CD8-positive, alpha-beta memory T cell (primary cell): ENCODE data around the gene CEP192. TPM values are rescaled to one million over a fixed set of nuclear protein-coding genes. Genes with fewer than 3 reads are reported as not detected.

Source experiments
- CTCF ChIA-PET: fragments of 350-600 bp; sonication (Branson Sonifier 250); formaldehyde crosslinking; loops from one replicate; lab custom pipeline; 2021; ENCODE audit warnings: antibody characterized with exemption; lab: Charles Lee
- POLR2A ChIA-PET: fragments of 350-600 bp; sonication (Branson Sonifier 250); formaldehyde crosslinking; loops from one replicate; lab custom pipeline; 2021; ENCODE audit warnings: antibody characterized with exemption; lab: Charles Lee
- DNase-seq, 5 donors: peaks; one replicate each; pipeline versions ENCODE4 v3.0.0 to v3.0.0-alpha.2; 2020 to 2022; ENCODE audit warnings: mixed read lengths in 1 of 5
- H3K27ac ChIP-seq: one replicate; pipeline ENCODE4 v1.7.0; 2013; ENCODE audit warnings: low read depth, mild to moderate bottlenecking, low read length, moderate library complexity
- H3K27me3 ChIP-seq: 2 replicates; pipeline ENCODE4 v1.7.0; 2013; ENCODE audit warnings: low read length, mild to moderate bottlenecking; ENCODE audit not compliant: insufficient read depth, poor library complexity, severe bottlenecking
- H3K36me3 ChIP-seq: 2 replicates; pipeline ENCODE4 v1.7.0; 2013; ENCODE audit warnings: mild to moderate bottlenecking, low read length, moderate library complexity; ENCODE audit not compliant: insufficient read depth
- H3K4me1 ChIP-seq: 2 replicates; pipeline ENCODE4 v1.7.0; 2013; ENCODE audit warnings: mild to moderate bottlenecking, low read length, moderate library complexity; ENCODE audit not compliant: insufficient read depth
- H3K4me3 ChIP-seq: 2 replicates; pipeline ENCODE4 v1.7.0; 2013; ENCODE audit warnings: mild to moderate bottlenecking, low read length
- H3K9me3 ChIP-seq: 2 replicates; pipeline ENCODE4 v1.7.0; 2013; ENCODE audit warnings: mild to moderate bottlenecking, low read length
- H3K27ac Mint-ChIP-seq, 8 donors: one replicate each; pipeline ENCODE4 v1.8.0; 2020 to 2021; ENCODE audit warnings: mixed read lengths in 8 of 8, mild to moderate bottlenecking in 6 of 8, inconsistent platforms in 3 of 8, moderate library complexity in 3 of 8
- H3K27me3 Mint-ChIP-seq, 2 donors: one replicate each; pipeline ENCODE4 v1.8.0; 2020 to 2021; ENCODE audit warnings: mixed read lengths in 2 of 2, mild to moderate bottlenecking in 1 of 2, moderate library complexity in 1 of 2
- H3K36me3 Mint-ChIP-seq, 3 donors: one replicate each; pipeline ENCODE4 v1.8.0; 2020 to 2021; ENCODE audit warnings: mixed read lengths in 3 of 3, inconsistent platforms in 1 of 3, mild to moderate bottlenecking in 1 of 3
- H3K4me1 Mint-ChIP-seq, 3 donors: one replicate each; pipeline ENCODE4 v1.8.0; 2020 to 2021; ENCODE audit warnings: mixed read lengths in 3 of 3, inconsistent platforms in 1 of 3, mild to moderate bottlenecking in 1 of 3
- H3K4me3 Mint-ChIP-seq, 7 donors: one replicate each; pipeline ENCODE4 v1.8.0; 2020 to 2021; ENCODE audit warnings: mixed read lengths in 7 of 7, mild to moderate bottlenecking in 6 of 7, moderate library complexity in 4 of 7, inconsistent platforms in 2 of 7
- H3K9me3 Mint-ChIP-seq, 5 donors: one replicate each; pipeline ENCODE4 v1.8.0; 2020 to 2022; ENCODE audit warnings: mixed read lengths in 5 of 5, mild to moderate bottlenecking in 3 of 5, moderate library complexity in 2 of 5, inconsistent platforms in 1 of 5
- polyA plus RNA-seq: library from polyadenylated mRNA; unstranded; fragments of 300-500 nt; fragmentation: Illumina TruSeq; gene quantifications from one replicate; pipeline ENCODE4 v1.2.3, GENCODE V29; 2021
- total RNA-seq, 2 experiments: library from RNA; stranded (reverse); gene quantifications; one replicate each; pipeline ENCODE4 v1.2.3, GENCODE V29; 2021

The CEP192 gene
- total and polyA plus RNA-seq, 3 experiments from 2014 or later = 6.5 to 24.3 (median 21.9) TPM

DNA sequence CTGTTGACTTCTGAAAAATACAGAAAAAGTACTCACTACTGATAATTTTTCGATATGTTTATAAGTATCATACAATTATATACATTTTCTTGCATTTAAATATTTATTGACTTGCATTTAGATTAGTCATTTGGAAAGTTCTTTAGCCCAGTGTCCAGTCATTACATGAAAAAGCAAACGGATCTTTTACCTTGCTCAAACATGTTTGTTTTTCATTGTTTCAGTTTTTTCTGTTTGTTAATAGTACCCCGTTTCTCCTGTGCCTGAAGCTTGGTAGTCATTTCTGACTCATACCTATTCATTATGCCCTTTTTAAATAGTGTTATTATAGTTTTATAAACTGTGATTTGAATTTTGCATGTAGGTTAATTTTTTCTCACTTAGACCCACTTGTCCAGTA, 28.1 kb downstream of the CEP192 start:
- H3K27ac Mint-ChIP-seq = peak overlapping the region in 3 of 8 donors; percentile 23 to 53 (median 30)
- H3K9me3 Mint-ChIP-seq = peaks cover 0 to 3% (median 0%) of the 10 kb centered on the region in 5 donors
- POLR2A ChIA-PET = no interaction called here
- no peak overlapping the region for H3K4me3 Mint-ChIP-seq
- no peaks in the 10 kb centered on the region for H3K27me3 ChIP-seq
- H3K4me1 ChIP-seq = no peaks in the 10 kb centered on the region
- no peak overlapping the region for H3K27ac ChIP-seq
- DNase-seq = no peak
- H3K4me1 Mint-ChIP-seq = peaks cover 14 to 43% (median 34%) of the 10 kb centered on the region in 3 donors
- peaks cover 35% of the 10 kb centered on the region for H3K36me3 ChIP-seq
- H3K27me3 Mint-ChIP-seq = no peaks in the 10 kb centered on the region
- CTCF ChIA-PET = no interaction called here
- peaks cover 32 to 84% (median 48%) of the 10 kb centered on the region in 3 donors for H3K36me3 Mint-ChIP-seq
- H3K4me3 ChIP-seq = no peak overlapping the region
- no peaks in the 10 kb centered on the region for H3K9me3 ChIP-seq

DNA sequence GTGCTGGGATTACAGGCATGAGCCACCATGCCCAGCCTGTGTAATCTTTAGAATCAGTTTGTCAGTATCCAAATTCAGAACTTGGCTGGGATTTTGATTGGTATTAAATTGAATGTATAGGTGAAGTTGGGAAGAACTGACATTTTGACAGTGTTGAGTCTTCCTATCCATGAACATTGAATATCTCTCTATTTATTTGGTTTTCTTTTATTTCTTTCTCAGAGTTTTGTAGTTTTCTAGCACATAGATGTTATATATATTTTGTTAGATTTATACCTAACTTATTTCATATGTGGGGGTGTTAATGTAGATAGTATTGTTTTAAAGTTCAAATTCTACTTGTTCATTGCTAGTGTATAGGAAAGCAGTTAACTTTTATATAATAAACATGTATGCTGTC, 31.5 kb downstream of the CEP192 start:
- Mint-ChIP-seq H3K4me1 (peaks cover 16 to 47% (median 32%) of the 10 kb centered on the region in 3 donors), H3K9me3 (peaks cover 0 to 3% (median 0%) of the 10 kb centered on the region in 5 donors), H3K4me3 (no peak overlapping the region), H3K27me3 (no peaks in the 10 kb centered on the region), H3K27ac (peak overlapping the region in 1 of 8 donors; percentile 27), H3K36me3 (peaks cover 21 to 75% (median 39%) of the 10 kb centered on the region in 3 donors)
- Histone ChIP-seq H3K4me3 (no peak overlapping the region), H3K27ac (no peak overlapping the region), H3K27me3 (no peaks in the 10 kb centered on the region), H3K36me3 (peaks cover 21% of the 10 kb centered on the region), H3K9me3 (no peaks in the 10 kb centered on the region), H3K4me1 (no peaks in the 10 kb centered on the region)
- no peak for DNase-seq
- ChIA-PET CTCF (interaction anchor here (1.4 kb wide), 1 partner anchor 11 kb away, joined by 3 read pairs; no protein-coding TSS in a partner anchor), POLR2A (interaction anchor here (0.7 kb wide), 1 partner anchor 22 kb away, joined by 3 read pairs; no protein-coding TSS in a partner anchor)

DNA sequence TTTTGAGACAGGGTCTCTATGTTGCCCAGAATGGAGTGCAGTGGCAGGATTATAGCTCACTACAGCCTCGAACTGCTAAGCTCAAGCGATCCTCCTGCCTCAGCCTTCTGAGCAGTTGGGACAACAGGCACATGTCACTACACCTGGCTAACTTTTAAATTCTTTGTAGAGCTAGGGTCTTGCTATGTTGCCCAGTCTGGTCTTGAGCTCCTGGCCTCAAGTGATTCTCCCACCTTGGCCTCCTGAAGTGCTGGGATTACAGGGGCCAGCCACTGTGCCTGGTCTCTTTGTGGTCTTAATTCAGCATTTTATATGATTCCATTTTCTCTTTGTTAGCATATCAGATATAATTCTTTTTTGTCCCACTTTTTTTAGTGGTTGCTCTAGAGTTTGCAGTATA, 34.1 kb downstream of the CEP192 start:
- Histone ChIP-seq H3K36me3 (peaks cover 16% of the 10 kb centered on the region), H3K4me3 (no peak overlapping the region), H3K9me3 (no peaks in the 10 kb centered on the region), H3K27me3 (no peaks in the 10 kb centered on the region), H3K4me1 (no peaks in the 10 kb centered on the region), H3K27ac (no peak overlapping the region)
- Mint-ChIP-seq H3K9me3 (peaks cover 0 to 3% (median 0%) of the 10 kb centered on the region in 5 donors), H3K4me3 (no peak overlapping the region), H3K27ac (no peak overlapping the region), H3K4me1 (peaks cover 14 to 28% (median 24%) of the 10 kb centered on the region in 3 donors), H3K27me3 (no peaks in the 10 kb centered on the region), H3K36me3 (peaks cover 22 to 78% (median 32%) of the 10 kb centered on the region in 3 donors)
- ChIA-PET POLR2A (no interaction called here), CTCF (no interaction called here)
- no peak for DNase-seq

DNA sequence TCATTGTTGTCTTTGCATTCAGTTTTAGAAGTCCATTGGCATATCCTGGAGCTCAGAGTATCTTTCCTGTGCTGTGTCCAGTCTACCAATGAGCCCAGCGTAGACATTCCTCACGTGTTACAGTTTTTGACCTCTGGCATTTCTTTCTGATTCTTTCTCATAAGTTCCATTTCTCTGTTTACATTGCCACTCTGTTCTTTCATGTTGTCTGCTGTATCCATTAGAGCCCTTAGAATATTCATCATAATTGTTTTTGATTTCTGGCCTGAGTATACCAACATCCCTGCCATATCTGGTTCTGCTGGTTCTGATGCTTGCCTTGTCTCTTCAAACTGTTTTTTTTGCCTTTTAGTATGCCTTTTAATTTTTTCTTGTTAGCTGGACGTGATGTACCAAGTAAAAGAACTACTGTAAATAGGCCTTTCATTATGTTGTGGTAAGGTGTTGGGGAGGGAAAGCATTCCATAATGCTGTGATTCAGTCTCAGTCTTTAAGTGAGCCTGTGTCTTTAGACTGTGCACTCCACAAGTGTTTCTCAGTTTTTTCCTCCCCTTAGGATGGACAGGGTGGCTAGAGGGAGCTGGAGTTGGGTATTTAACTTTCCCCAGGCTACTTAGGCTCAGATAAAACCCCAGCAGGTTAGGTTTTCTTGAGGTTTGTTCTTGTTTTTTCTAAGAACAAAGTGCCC, 35.6 kb downstream of the CEP192 start:
- ChIA-PET POLR2A (no interaction called here), CTCF (no interaction called here)
- no peak overlapping the region for H3K4me3 ChIP-seq
- no peaks in the 10 kb centered on the region for H3K9me3 ChIP-seq
- Mint-ChIP-seq H3K27me3 (no peaks in the 10 kb centered on the region), H3K9me3 (peaks cover 0 to 3% (median 0%) of the 10 kb centered on the region in 5 donors), H3K4me3 (no peak overlapping the region), H3K4me1 (peaks cover 17 to 29% (median 25%) of the 10 kb centered on the region in 3 donors), H3K36me3 (peaks cover 29 to 75% (median 36%) of the 10 kb centered on the region in 3 donors), H3K27ac (no peak overlapping the region)
- DNase-seq = no peak
- peaks cover 26% of the 10 kb centered on the region for H3K36me3 ChIP-seq
- no peaks in the 10 kb centered on the region for H3K27me3 ChIP-seq
- no peak overlapping the region for H3K27ac ChIP-seq
- H3K4me1 ChIP-seq = no peaks in the 10 kb centered on the region

DNA sequence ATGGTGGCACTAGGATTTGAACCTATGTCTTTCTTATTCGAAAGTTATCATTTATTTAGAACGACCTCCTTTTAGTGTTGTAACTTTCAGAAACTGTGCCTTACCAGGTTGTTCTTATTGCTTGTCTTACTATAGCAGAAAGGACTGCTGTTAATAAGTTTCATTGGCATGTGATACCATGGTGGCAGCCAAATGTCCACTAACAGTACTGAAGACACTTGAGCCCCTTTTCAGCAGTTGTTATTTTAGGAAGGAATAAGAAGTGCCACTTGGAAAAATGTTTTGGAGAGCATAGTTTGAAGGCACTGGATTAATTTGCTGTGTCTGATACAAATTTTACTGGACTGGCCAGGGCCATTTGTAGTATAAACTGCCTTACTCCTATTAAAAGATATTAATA, 37.7 kb downstream of the CEP192 start:
- Histone ChIP-seq H3K36me3 (peaks cover 36% of the 10 kb centered on the region), H3K4me1 (no peaks in the 10 kb centered on the region), H3K9me3 (no peaks in the 10 kb centered on the region), H3K4me3 (no peak overlapping the region), H3K27ac (no peak overlapping the region), H3K27me3 (no peaks in the 10 kb centered on the region)
- no peak overlapping the region for H3K4me3 Mint-ChIP-seq
- POLR2A ChIA-PET = no interaction called here
- H3K9me3 Mint-ChIP-seq = no peaks in the 10 kb centered on the region
- peaks cover 20 to 79% (median 31%) of the 10 kb centered on the region in 3 donors for H3K36me3 Mint-ChIP-seq
- DNase-seq = no peak
- CTCF ChIA-PET = no interaction called here
- no peaks in the 10 kb centered on the region for H3K27me3 Mint-ChIP-seq
- H3K27ac Mint-ChIP-seq = no peak overlapping the region
- peaks cover 16 to 27% (median 20%) of the 10 kb centered on the region in 3 donors for H3K4me1 Mint-ChIP-seq

DNA sequence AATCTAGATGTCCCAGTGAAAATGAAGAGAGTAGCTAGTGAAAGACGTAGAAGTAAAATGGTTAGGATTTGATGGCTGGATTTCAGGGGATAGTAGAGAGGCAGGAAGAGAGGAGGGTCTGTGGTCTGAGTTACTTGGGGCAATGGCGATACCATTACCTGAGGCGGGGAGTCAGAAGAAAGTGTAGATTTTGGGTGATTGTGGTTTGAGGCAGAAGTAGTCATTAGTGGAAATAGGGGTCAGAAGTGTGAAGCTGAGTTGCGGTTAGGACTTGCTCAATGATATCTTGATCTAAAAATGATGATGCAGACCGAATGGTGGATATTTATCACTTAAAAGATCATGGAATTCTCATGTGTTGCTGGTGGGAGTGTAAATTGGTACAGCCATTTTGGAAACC, 41.0 kb downstream of the CEP192 start:
- peaks cover 16 to 84% (median 30%) of the 10 kb centered on the region in 3 donors for H3K36me3 Mint-ChIP-seq
- Histone ChIP-seq H3K27ac (no peak overlapping the region), H3K9me3 (no peaks in the 10 kb centered on the region), H3K27me3 (no peaks in the 10 kb centered on the region), H3K36me3 (peaks cover 30% of the 10 kb centered on the region), H3K4me1 (no peaks in the 10 kb centered on the region), H3K4me3 (no peak overlapping the region)
- peak overlapping the region in 2 of 7 donors; percentile 4 to 13 for H3K4me3 Mint-ChIP-seq
- POLR2A ChIA-PET = no interaction called here
- H3K27me3 Mint-ChIP-seq = no peaks in the 10 kb centered on the region
- H3K27ac Mint-ChIP-seq = peak overlapping the region in 5 of 8 donors; percentile 12 to 54 (median 48)
- H3K4me1 Mint-ChIP-seq = peaks cover 14 to 20% (median 17%) of the 10 kb centered on the region in 3 donors
- DNase-seq = no peak
- H3K9me3 Mint-ChIP-seq = no peaks in the 10 kb centered on the region
- CTCF ChIA-PET = no interaction called here

DNA sequence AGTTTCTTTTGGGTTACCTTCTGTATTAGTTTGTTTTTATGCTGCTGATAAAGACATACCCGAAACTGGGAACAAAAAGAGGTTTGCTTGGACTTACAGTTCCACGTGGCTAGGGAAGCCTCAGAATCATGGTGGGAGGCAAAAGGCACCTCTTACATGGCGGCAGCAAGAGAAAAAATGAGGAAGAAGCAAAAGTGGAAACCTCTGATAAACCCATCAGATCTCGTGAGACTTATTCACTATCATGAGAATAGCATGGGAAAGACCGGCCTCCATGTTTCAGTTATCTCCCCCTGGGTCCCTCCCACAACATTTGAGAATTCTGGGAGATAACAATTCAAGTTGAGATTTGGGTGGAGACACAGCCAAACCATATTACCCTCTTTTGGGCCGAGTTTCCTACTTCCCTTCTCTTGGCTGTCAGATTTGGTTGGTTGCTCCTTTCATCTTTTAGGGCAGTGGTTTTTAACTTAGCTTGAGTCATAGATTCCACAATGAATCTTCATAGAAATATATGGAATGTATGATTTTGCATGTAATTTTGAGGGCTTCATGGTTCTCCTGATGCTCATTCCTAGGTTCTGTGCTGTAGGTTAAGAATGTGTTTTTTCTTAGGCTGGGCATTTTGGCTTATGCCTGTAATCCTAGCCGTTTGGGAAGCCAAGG, 44.2 kb downstream of the CEP192 start:
- Mint-ChIP-seq H3K27me3 (no peaks in the 10 kb centered on the region), H3K27ac (peak overlapping the region in 2 of 8 donors; percentile 29 to 52), H3K36me3 (peaks cover 21 to 81% (median 40%) of the 10 kb centered on the region in 3 donors), H3K9me3 (no peaks in the 10 kb centered on the region), H3K4me1 (peaks cover 18 to 26% (median 24%) of the 10 kb centered on the region in 3 donors), H3K4me3 (no peak overlapping the region)
- POLR2A ChIA-PET = no interaction called here
- Histone ChIP-seq H3K27me3 (no peaks in the 10 kb centered on the region), H3K36me3 (peaks cover 22% of the 10 kb centered on the region), H3K27ac (no peak overlapping the region), H3K4me3 (no peak overlapping the region), H3K9me3 (no peaks in the 10 kb centered on the region), H3K4me1 (no peaks in the 10 kb centered on the region)
- no peak for DNase-seq
- CTCF ChIA-PET = no interaction called here
